ENCODE results near the gene KRT36.

KRT36 gene

GRCh38 chr17:41489531-41489930, at the start of gene KRT36:
Gene KRT36 (minus strand): TSS chr17:41489910. CDS start chr17:41489864, 46 bp downstream.
- no peak for DNase-seq (ENCODE audit: low read depth, low spot score)

- no peak for DNase-seq (ENCODE audit: low read depth, low spot score)
Observed at GRCh38 chr17:41539071-41539492, 49.4 kb upstream of the KRT36 start.

GRCh38 chr17:41538565-41538991, 48.9 kb upstream of the KRT36 start:
- no peak for DNase-seq (ENCODE audit: low read depth, low spot score)

- no peak for DNase-seq (ENCODE audit: low read depth, low spot score)
Observed at GRCh38 chr17:41537990-41538389, 48.3 kb upstream of the KRT36 start.

- DNase-seq (ENCODE audit: low read depth, low spot score) = no peak
Observed at GRCh38 chr17:41537614-41537954, 47.9 kb upstream of the KRT36 start.

GRCh38 chr17:41536741-41537613, 47.3 kb upstream of the KRT36 start:
- no peak for DNase-seq (ENCODE audit: low read depth, low spot score)

- no peak for DNase-seq (ENCODE audit: low read depth, low spot score)
Observed at GRCh38 chr17:41535764-41536481, 46.2 kb upstream of the KRT36 start.

GRCh38 chr17:41534899-41535546, 45.3 kb upstream of the KRT36 start:
- DNase-seq (ENCODE audit: low read depth, low spot score) = no peak

- no peak for DNase-seq (ENCODE audit: low read depth, low spot score)
Observed at GRCh38 chr17:41533613-41534012, 43.9 kb upstream of the KRT36 start.

GRCh38 chr17:41532947-41533570, 43.3 kb upstream of the KRT36 start:
- no peak for DNase-seq (ENCODE audit: low read depth, low spot score)

- DNase-seq (ENCODE audit: low read depth, low spot score) = no peak
Observed at GRCh38 chr17:41531993-41532392, 42.3 kb upstream of the KRT36 start.

GRCh38 chr17:41530062-41531048, 40.6 kb upstream of the KRT36 start:
- DNase-seq (ENCODE audit: low read depth, low spot score) = no peak

- DNase-seq (ENCODE audit: low read depth, low spot score) = no peak
Observed at GRCh38 chr17:41529491-41529915, 39.8 kb upstream of the KRT36 start.

GRCh38 chr17:41528959-41529353, 39.2 kb upstream of the KRT36 start:
- no peak for DNase-seq (ENCODE audit: low read depth, low spot score)

- no peak for DNase-seq (ENCODE audit: low read depth, low spot score)
Observed at GRCh38 chr17:41527063-41528023, 37.6 kb upstream of the KRT36 start.

GRCh38 chr17:41524261-41524660, 34.6 kb upstream of the KRT36 start:
- no peak for DNase-seq (ENCODE audit: low read depth, low spot score)

GRCh38 chr17:41523787-41524186, 34.1 kb upstream of the KRT36 start:
- DNase-seq (ENCODE audit: low read depth, low spot score) = no peak

GRCh38 chr17:41523225-41523593, 33.5 kb upstream of the KRT36 start:
- no peak for DNase-seq (ENCODE audit: low read depth, low spot score)
